GM19193 (cell line): ENCODE data around the gene RAI1.
A peak's percentile ranks its signal among the peaks of the same experiment; 100 is the strongest.

ENCODE experiments used
- POLR2A ChIP-seq: IDR thresholded peaks from 4 replicates; pipeline ENCODE4 v1.6.1; 2011; ENCODE audit not compliant: insufficient read depth, insufficient read length; ENCODE audit errors: extremely low read depth

RAI1 gene

DNA sequence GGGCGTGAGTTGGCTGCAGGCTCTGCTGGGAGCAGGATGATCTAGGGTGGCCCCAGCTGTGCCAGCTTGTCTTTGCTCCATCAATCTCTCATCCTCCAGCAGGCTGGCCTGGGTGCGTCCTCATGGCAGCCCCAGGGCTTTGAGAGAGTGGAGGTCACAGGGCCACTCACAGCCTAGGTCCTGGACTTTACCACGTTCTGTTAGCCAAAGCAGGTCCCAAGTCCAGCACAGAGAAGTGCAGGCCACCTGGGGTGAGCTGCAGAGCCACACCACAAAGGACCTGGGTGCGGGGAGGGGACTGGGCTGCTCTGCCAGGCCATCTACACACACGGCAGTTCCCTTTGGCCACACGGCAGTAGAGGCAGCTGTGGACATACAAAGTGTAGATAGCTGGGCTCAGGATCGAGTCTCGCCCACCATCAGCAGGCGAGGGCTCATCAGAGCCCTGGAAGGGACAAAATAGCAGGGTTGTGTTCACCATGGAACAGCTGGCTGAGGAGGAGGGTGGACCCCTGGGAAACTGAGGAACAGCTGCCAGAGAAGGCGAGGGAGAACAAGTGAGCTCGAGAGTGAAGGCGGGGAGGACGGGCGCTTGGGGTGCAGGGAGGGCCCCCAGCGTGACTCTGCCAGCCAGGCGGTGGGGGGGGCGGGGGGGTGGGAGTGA lies 125.5 kb downstream of the RAI1 start:
- no peak for TF ChIP-seq POLR2A

GRCh38 chr17:17807440-17807839 lies 126.2 kb downstream of the RAI1 start:
- TF ChIP-seq POLR2A, result no peak

DNA sequence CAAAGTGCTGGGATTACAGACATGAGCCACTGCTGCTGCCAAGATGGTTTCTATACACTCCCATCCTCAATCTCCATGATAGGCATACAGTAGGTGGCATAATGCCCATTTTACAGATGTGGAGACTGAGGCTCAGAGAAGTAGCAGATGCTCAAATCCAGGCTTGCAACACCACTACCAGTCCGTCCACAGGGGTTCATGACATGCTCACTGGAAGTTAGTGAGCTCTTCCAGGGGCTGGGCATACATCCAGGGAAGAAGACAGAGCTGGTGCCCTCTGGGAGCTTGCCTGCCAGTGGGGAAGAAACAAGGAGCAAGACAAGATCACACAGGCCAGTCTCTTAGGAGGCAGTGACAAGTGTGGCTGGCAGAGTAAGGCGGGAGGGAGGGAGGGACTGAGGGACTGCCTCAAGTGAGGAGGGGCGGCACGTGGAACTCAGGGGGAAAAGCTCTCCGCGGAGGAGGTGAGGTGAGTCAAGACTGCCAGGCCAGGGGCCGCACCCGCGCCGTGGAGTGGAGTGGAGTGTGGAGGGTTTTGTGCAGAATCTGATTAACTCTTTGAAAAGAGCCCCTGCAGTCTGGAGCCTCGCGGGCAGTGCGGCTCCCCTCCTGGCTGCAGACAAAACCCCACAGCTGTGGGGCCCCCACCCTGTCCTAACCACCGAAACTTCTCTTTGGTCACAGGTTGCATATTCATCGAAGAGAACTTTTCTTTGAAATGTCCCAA lies 127.6 kb downstream of the RAI1 start:
- no peak for TF ChIP-seq POLR2A

GRCh38 chr17:17809531-17810083 lies 128.3 kb downstream of the RAI1 start:
- TF ChIP-seq POLR2A, result no peak

DNA sequence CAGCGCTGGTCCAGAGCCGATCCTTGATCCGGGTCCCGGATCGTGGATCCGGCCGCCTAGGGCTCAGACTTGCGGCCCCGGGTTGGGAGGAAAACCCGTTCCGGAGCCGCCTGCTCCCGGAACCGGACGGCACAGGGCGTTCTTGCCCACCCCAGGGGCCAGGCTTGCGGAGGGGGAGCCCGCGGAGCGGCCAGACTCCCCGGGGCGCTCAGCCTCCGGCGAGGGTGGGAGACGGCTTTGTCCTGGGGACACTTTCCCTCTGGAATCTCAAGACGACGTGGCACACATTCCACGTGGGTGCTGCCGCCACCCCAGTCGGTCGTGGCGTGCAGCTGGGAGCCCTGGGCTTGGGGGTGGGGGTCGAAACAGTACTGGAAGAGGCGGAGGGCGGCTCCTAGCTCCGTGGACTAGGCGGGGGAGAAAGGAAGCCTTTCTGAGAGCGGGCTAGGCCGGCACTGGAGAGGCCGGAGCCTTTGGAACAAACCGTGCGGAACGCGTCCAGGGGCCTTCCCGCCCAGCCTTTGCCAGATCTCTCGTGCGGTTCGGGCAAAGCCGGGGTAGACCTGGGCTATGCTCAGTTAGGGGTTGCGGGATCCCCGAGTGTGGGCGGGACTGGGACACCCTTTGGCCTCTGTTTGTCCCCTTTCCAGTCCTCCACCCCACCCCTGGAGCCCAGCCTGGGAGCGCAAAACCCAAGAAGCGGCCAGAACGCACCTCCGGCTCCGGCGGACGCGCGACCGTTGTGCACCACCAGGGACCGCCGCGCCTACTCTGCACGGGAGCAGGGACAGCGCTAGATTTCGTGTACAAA lies 129.0 kb downstream of the RAI1 start:
- no peak for TF ChIP-seq POLR2A

GRCh38 chr17:17810895-17811248 lies 129.6 kb downstream of the RAI1 start:
- TF ChIP-seq POLR2A, result no peak

- TF ChIP-seq POLR2A, result peak; percentile 32
Observed at GRCh38 chr17:17811381-17812210, 130.3 kb downstream of the RAI1 start.

- no peak for TF ChIP-seq POLR2A
Observed at GRCh38 chr17:17812211-17813054, 131.2 kb downstream of the RAI1 start.

DNA sequence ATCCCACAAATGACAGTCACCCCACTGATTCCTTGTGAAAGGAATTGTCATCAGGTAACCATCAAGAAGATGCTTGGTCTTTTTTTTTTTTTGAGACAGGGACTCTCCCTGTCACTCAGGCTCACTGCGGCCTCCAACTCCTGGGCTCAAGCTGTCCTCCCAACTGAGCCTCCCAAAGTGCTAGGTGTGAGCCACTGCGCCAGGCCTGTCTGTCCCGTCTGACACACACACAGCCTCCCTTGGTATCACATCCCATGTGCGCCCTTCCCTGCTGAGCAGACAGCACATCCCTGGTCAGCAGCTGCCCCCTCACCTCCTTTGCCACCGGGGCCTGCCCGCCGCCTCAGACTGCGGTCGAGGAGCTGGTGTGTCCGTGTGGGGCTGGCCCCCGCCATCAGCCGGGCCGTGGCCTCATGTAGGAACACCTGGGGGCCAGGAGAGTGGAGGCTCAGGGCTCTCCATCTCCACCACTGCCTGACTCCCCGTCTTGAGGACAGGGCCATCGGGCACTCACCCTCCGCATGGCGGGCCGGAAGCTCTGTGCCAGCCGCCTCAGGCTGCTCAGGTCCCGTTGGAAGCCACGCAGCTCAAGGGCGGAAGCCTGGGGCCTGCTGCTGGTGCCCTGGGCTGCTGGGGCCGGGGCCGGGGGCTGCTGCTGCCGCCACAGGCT lies 131.9 kb downstream of the RAI1 start:
- TF ChIP-seq POLR2A, result peak; percentile 26

GRCh38 chr17:17813725-17814095 lies 132.5 kb downstream of the RAI1 start:
- TF ChIP-seq POLR2A, result no peak

- no peak for TF ChIP-seq POLR2A
Observed at GRCh38 chr17:17814162-17815061, 133.2 kb downstream of the RAI1 start.

DNA sequence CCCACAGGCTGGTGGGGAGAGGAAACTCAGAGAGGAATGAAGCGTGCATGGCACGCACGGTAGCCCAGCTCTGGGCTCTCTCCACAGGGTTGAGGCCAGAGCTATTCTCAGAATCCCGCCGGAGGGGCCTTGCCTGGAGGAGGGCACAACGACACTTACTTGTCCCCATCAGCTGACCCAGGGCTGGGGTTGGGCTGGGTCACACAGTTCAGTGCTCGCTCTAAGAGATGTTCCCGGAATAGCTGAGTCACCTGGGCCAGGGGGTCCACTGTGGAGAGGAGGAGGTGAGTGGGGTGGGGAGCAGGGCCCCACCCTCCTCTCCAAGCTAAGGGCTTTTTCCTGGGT lies 133.8 kb downstream of the RAI1 start:
- TF ChIP-seq POLR2A, result no peak
